Astrocyte of the spinal cord (primary cell): ENCODE data around the gene CACNA1A.

Source experiments
- DNase-seq: peaks from one replicate; pipeline ENCODE4 v3.0.0; 2011; ENCODE audit warnings: low read depth, low spot score
- H3K4me3 ChIP-seq: 2 replicates; pipeline ENCODE4 v1.5.1; 2011; ENCODE audit warnings: low read depth, mild to moderate bottlenecking, low read length, moderate library complexity
- in situ Hi-C: cut with HindIII; loops from 2 replicates; pipeline ENCODE4 v1.10.0; 2017; ENCODE audit warnings: low sequenced_read_pairs
- TF ChIP-seq, protein P1 (sequence below): IDR thresholded peaks from 2 replicates; pipeline ENCODE4 v1.5.1; 2012; ENCODE audit warnings: low read depth, mild to moderate bottlenecking, low read length, inconsistent platforms

CACNA1A gene

DNA sequence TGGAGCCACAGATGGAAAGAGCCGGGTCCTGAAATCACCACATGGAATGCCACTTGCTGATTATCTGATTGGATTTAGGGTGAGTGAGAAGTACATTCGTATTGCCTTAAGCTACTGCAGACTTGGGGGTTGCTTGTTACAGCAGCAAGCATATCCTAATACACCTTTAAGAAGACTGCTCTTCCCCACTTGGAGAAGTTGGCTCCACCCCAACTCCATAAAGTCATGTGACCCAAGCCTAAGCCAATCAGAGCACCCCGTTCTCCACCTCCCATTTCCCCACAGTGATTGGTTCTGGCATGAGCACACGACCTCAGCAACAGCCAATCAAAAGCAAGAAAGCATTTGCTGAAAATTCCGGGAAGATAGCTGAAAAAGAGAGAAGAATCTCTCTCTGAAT lies 23.1 kb downstream of the CACNA1A start:
- no peak overlapping the region for H3K4me3 ChIP-seq
- in situ Hi-C loops: no loop called here
- DNase-seq: no peak
- TF ChIP-seq, protein P1, sequence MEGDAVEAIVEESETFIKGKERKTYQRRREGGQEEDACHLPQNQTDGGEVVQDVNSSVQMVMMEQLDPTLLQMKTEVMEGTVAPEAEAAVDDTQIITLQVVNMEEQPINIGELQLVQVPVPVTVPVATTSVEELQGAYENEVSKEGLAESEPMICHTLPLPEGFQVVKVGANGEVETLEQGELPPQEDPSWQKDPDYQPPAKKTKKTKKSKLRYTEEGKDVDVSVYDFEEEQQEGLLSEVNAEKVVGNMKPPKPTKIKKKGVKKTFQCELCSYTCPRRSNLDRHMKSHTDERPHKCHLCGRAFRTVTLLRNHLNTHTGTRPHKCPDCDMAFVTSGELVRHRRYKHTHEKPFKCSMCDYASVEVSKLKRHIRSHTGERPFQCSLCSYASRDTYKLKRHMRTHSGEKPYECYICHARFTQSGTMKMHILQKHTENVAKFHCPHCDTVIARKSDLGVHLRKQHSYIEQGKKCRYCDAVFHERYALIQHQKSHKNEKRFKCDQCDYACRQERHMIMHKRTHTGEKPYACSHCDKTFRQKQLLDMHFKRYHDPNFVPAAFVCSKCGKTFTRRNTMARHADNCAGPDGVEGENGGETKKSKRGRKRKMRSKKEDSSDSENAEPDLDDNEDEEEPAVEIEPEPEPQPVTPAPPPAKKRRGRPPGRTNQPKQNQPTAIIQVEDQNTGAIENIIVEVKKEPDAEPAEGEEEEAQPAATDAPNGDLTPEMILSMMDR: no peak

DNA sequence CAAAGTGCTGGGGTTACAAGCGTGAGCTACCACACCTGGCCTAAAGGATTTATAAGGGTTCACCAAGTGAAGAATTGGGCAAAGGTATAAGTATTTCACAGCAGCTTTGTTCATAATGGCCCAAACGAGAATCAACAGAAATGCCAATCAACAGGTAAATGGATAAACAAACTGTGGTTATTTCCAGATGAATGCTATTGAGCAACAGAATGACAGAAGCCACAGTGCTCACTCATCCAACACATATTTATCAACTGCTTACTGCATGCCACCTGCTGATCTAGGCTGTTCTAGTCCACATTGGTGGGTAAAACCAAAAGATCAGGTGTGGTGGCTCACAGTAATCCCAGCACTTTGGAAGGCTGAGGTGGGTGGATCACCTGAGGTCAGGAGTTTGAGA lies 27.7 kb downstream of the CACNA1A start:
- H3K4me3 ChIP-seq: no peak overlapping the region
- in situ Hi-C loops: no loop called here
- TF ChIP-seq, protein P1: no peak
- no peak for DNase-seq

DNA sequence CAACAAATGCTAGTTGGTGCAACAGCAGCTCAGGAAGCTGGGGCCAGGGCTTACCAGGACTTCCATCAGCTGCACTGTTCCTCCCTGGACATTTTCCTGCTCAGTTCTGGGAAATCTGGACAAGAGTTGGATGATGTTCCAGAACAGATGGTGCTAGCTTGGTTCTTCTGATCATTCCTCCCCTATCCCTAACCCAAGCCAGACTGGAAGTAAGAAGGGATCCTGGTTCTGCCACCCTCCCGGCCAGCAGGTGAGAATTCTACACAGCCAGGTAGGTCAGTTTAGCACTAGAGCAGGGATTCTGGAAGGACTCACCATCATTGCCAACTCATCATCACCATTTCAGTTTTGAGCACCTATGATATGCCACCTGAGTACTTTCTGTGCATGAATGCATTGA lies 30.2 kb downstream of the CACNA1A start:
- no peak overlapping the region for H3K4me3 ChIP-seq
- DNase-seq: no peak
- TF ChIP-seq, protein P1: no peak
- in situ Hi-C loops: no loop called here

DNA sequence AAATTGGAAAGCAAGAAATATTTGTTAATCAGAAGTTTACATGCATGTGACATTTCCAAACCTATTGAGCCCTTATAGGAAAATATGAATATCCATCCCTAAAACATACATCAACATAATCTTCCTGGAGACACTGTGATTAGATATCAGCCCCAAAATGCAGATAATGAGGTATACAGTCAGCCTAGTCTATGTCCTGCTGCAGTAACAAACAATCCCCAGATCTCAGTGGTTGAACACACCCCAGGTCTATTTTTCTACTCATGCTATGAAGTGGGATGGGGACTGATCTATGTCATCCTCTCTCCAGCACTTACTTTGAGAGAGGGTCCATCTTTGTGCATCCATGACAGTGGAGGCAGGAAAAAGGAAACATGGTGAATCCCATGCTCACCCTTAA lies 31.2 kb downstream of the CACNA1A start:
- no peak for DNase-seq

DNA sequence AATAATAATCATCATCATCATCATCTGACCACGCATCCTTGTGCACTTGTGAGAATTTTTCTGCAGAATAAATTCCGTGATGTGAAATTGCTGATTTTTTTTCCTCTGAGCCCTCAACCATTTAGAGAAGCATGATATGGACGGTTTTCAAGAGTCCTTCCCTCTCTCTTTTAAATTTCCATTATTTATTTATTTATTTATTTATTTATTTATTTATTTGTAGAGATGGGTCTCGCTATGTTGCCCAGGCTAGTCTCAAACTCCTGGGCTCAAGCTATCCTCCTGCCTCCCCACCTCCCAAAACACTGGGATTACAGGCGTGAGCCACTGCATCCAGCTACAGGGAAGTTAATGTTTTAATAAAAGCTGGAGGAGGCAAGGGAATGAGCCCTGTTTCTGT lies 39.6 kb downstream of the CACNA1A start:
- DNase-seq: no peak
- in situ Hi-C loops: no loop called here
- TF ChIP-seq, protein P1: no peak
- H3K4me3 ChIP-seq: no peak overlapping the region

More for the DNA sequence above, 31.2 kb downstream of the CACNA1A start:
- in situ Hi-C loops: no loop called here
- TF ChIP-seq, protein P1: no peak
- H3K4me3 ChIP-seq: no peak overlapping the region

DNA sequence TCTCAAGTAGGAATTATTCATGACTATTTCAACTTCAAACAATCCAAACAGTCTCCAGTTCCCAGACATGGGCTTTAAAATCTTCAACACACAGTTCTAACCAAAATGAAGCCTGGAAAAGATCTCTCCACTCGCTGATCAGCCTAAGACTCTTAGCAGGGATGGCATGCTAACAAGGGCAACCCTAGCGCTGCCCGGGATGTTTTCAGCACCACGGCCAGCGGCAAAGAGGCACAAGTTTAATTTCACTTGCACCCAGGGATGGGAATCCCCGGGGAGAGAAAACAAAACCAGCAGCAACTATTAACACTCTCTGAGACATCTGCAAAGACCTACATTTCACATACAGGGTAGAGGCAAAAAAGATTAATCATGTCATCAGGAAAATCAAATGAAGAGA lies 43.0 kb downstream of the CACNA1A start:
- TF ChIP-seq, protein P1: no peak
- no peak overlapping the region for H3K4me3 ChIP-seq
- in situ Hi-C loops: no loop called here
- DNase-seq: peak; percentile 3

DNA sequence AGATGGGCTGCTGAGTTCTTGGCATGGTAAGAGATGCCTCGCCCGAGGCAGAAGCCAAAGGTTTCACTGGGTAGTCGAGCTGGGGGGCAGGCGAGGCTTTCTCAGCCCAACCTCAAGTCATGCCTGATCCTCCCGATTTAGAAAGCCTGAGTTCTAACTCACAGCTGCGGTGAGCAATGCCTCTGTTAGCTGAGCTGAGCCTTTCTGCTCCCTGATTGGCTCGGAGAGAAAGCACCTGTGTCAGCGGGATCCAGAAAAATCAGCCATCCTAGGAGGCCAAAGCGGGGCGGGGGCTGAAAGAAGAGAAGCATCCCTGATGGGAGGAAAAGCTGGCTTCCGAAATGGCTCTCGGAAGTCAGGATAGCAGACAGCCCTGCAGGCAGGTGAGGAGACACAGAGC lies 44.7 kb downstream of the CACNA1A start:
- TF ChIP-seq, protein P1: no peak
- in situ Hi-C loops: no loop called here
- H3K4me3 ChIP-seq: no peak overlapping the region
- no peak for DNase-seq
